Measurements from ENCODE around the gene THSD7A. TPM values are rescaled to one million over a fixed set of nuclear protein-coding genes. Genes with fewer than 3 reads are reported as not detected.
A peak's percentile ranks its signal among the peaks of the same experiment; 100 is the strongest.

Gene THSD7A
- total and polyA plus RNA-seq, 2 of the 8 experiments (the other 6 are each of a cell fraction or from before 2014, with no cell fraction given): 0.44 to 1.2 TPM

GRCh38 chr7:11833431-11833830, 1.4 kb upstream of the THSD7A start:
- Histone ChIP-seq H2AK5ac (ENCODE audit: low read depth, low read length) (no peak overlapping the region), H4K5ac (ENCODE audit: insufficient read length, low read depth, low read length) (no peak overlapping the region), H2BK12ac (ENCODE audit: low read depth, low read length) (no peak overlapping the region), H3K23me2 (ENCODE audit: low read depth, low read length) (peaks cover 11% of the 10 kb centered on the region; the same call in 1 of the 2 replicates), H3K18ac (ENCODE audit: extremely low read depth, low read length) (no peak overlapping the region), H4K91ac (replicated peaks; ENCODE audit: insufficient read length, low read length) (no peak overlapping the region), H4K20me1 (replicated peaks in 1 of 2; ENCODE audit: control insufficient read depth in 1 of 2, insufficient read depth in 2 of 2, low read length in 2 of 2) (no peaks in the 10 kb centered on the region), H3K23ac (ENCODE audit: insufficient read length) (no peak overlapping the region), H3K9me3 (ENCODE audit: insufficient read depth in 2 of 2, low read depth in 1 of 2, low read length in 1 of 2) (0 out of 4 replicates have a peak, but pooled peaks cover 0 to 5% of the 10 kb centered on the region in 2 experiments), H2BK5ac (ENCODE audit: low read depth, low read length) (no peak overlapping the region), H3K4me2 (ENCODE audit: insufficient read depth in 1 of 2, low read depth in 2 of 2, low read length in 2 of 2) (no peak overlapping the region), H3K9ac (replicated peaks in 1 of 4; ENCODE audit: extremely low read depth in 1 of 4, low read depth in 3 of 4, low read length in 3 of 4) (no peak overlapping the region), H3K36me3 (ENCODE audit: control insufficient read depth in 2 of 4, insufficient read depth in 4 of 4, low read length in 3 of 4) (no peaks in the 10 kb centered on the region), H3K27me3 (replicated peaks in 1 of 4; ENCODE audit: control insufficient read depth in 3 of 4, extremely low read depth in 1 of 4, insufficient read depth in 3 of 4, low read length in 3 of 4) (0 out of 7 replicates have a peak, but pooled peaks cover 0 to 2% (median under 1%) of the 10 kb centered on the region in 4 experiments), H2BK120ac (replicated peaks; ENCODE audit: low read depth, low read length) (no peak overlapping the region), H4K8ac (ENCODE audit: extremely low read depth, insufficient read depth, low read length) (no peak overlapping the region), H3K4me1 (replicated peaks in 1 of 4; ENCODE audit: control insufficient read depth in 3 of 4, insufficient read depth in 4 of 4, low read length in 3 of 4) (peaks cover 0 to 2% (median 0%) of the 10 kb centered on the region in 4 experiments; a peak in 2 of 7 replicates), H2BK20ac (ENCODE audit: low read length) (no peak overlapping the region), H3K14ac (ENCODE audit: insufficient read length) (no peak overlapping the region), H3K79me2 (ENCODE audit: control insufficient read depth in 1 of 2, insufficient read depth in 2 of 2, low read length in 2 of 2) (no peaks in the 10 kb centered on the region), H3K79me1 (ENCODE audit: low read depth, low read length) (no peaks in the 10 kb centered on the region), H3K56ac (replicated peaks; ENCODE audit: insufficient read length, low read depth, low read length) (no peak overlapping the region), H2AFZ (ENCODE audit: low read length) (0 out of 2 replicates have a peak overlapping the region, but pooled peaks have one; percentile 6), H3K27ac (ENCODE audit: low read depth, low read length) (no peak overlapping the region), H2BK15ac (ENCODE audit: low read length) (no peak overlapping the region), H3K4me3 (ENCODE audit: extremely low read depth in 1 of 4, insufficient read depth in 2 of 4, low read depth in 3 of 4, low read length in 4 of 4) (no peak overlapping the region), H3K4ac (replicated peaks; ENCODE audit: insufficient read length, low read depth, low read length) (no peak overlapping the region)
- no peak for FAIRE-seq
- no peak for TF ChIP-seq JUND (IDR thresholded peaks at IDR 0.05; ENCODE audit: low read length)
- no peak for TF ChIP-seq CTCF (IDR thresholded peaks at IDR 0.05; ENCODE audit: control extremely low read depth in 1 of 3, insufficient read depth in 1 of 3, low read depth in 1 of 3, low read length in 3 of 3)
- no peak for TF ChIP-seq YY1 (IDR thresholded peaks at IDR 0.05; ENCODE audit: low read depth, low read length)
- no peak for TF ChIP-seq FOSL1 (IDR thresholded peaks at IDR 0.05; ENCODE audit: insufficient read depth, low read depth, low read length)
- no peak for TF ChIP-seq ZNF274 (IDR thresholded peaks at IDR 0.05; ENCODE audit: borderline replicate concordance, extremely low read depth, low read length)
- TF ChIP-seq EP300 (IDR thresholded peaks at IDR 0.05; ENCODE audit: borderline replicate concordance in 1 of 2, low read depth in 2 of 2, low read length in 2 of 2): no peak
- TF ChIP-seq JUN (IDR thresholded peaks at IDR 0.05; ENCODE audit: low read depth, low read length): no peak
- no peak for TF ChIP-seq SP4 (IDR thresholded peaks at IDR 0.05; ENCODE audit: low read length)
- TF ChIP-seq SUZ12 (IDR thresholded peaks at IDR 0.05; ENCODE audit: low read length): no peak
- no peak for TF ChIP-seq EGR1 (IDR thresholded peaks at IDR 0.05; ENCODE audit: borderline replicate concordance, low read depth, low read length)
- no peak for TF ChIP-seq CEBPB (IDR thresholded peaks at IDR 0.05; ENCODE audit: low read depth, low read length)
- TF ChIP-seq GTF2F1 (IDR thresholded peaks at IDR 0.05; ENCODE audit: borderline replicate concordance, low read depth, low read length): no peak
- ChIA-PET POLR2A (ENCODE audit: partially characterized antibody) (no interaction called here), CTCF (ENCODE audit: partially characterized antibody) (interaction anchor here (0.6 to 1.8 kb wide), 13 partner anchors 12 to 683 kb away, joined by 3 to 11 read pairs (median 3); no protein-coding TSS in a partner anchor)
- no peak for DNase-seq (ENCODE audit: low read depth in 1 of 2, low spot score in 2 of 2)
- WGBS, 2 experiments (ENCODE audit: extremely low coverage in 1 of 2, insufficient coverage in 1 of 2, insufficient read length in 1 of 2, insufficient replicate concordance in 2 of 2, low coverage in 1 of 2, low lambda C conversion rate in 2 of 2, missing lambda C conversion rate in 1 of 2): 59% methylated on average over 6 of the region's 6 CpGs; no CpG with 5 or more reads in 1 of the 2 experiments

Measured in H1 (cell line).